ENCODE measurements around the gene NSF. TPM values are rescaled to one million over a fixed set of nuclear protein-coding genes. Genes with fewer than 3 reads are reported as not detected.

Gene NSF
- total RNA-seq, 2 donors from 2014 or later: 21.6 to 22.6 TPM

DNA sequence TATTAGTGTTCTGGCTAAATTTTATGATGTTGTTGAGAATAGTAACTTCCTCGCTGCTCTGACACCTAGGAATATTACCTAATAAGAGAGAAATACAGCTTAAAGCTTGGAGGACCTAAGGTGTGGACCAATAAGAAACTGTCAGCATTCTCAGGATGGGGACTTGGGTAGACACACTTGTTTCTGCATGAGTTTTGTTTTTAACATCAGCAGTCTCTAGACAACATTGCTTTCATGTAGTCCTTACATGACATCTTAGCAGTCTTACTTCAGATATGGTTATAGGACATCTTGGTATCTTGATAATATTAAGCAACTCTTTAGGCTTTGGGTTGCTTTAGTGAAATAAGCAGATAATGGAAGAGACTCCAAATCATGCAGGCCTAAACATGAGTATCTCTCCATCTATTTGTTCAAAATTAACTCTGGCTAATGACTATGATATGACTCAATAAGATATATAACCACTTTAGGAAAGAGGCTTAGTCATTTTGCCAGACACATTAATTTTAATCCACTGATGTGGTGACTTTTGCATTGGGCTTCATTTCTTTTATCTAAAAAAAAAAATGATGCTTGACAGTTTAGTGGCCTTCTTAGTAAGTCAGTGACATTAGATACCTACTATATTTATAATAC, 143.5 kb downstream of the NSF start:
- Mint-ChIP-seq H3K4me3 (no peak overlapping the region), H3K4me1 (peaks cover 8% of the 10 kb centered on the region), H3K36me3 (ENCODE audit: low read depth) (peaks cover 5% of the 10 kb centered on the region), H3K27me3 (no peaks in the 10 kb centered on the region), H3K27ac (no peak overlapping the region)
- DNase-seq: no peak
- no peaks in the 10 kb centered on the region for H3K9me3 ChIP-seq (ENCODE audit: control insufficient read depth, low read length, poor library complexity, severe bottlenecking)
- no peak for ATAC-seq

GRCh38 chr17:46736100-46736499, 145.6 kb downstream of the NSF start:
- no peak overlapping the region for H3K27ac Mint-ChIP-seq
- DNase-seq: no peak
- H3K9me3 ChIP-seq (ENCODE audit: control insufficient read depth, low read length, poor library complexity, severe bottlenecking): no peaks in the 10 kb centered on the region
- H3K27me3 Mint-ChIP-seq: no peaks in the 10 kb centered on the region
- ATAC-seq: no peak
- H3K4me1 Mint-ChIP-seq: peaks cover 7% of the 10 kb centered on the region
- peaks cover 7% of the 10 kb centered on the region for H3K36me3 Mint-ChIP-seq (ENCODE audit: low read depth)
- no peak overlapping the region for H3K4me3 Mint-ChIP-seq

DNA sequence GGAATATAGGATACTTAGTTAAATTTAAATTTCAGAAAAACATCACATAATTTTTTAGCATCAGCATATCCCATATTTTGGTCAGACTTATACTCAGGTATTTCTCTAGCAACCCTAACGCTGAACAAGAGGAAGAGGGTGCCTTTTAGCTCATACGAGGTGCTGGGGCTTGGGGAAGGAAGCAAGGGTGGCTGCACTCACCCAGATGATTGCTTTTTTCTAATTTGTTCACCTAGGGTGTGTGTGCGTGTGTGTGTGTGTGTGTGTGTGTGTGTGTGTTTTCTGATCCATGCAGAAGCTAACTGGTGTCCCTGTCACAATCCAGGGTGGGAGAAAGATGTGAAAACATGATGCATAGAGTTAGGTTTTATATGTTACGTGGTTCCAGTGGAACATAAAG, 146.9 kb downstream of the NSF start:
- DNase-seq (no peak), ATAC-seq (no peak)
- Mint-ChIP-seq H3K27ac (no peak overlapping the region), H3K4me1 (peaks cover 3% of the 10 kb centered on the region), H3K4me3 (no peak overlapping the region), H3K27me3 (no peaks in the 10 kb centered on the region), H3K36me3 (ENCODE audit: low read depth) (peaks cover 3% of the 10 kb centered on the region)
- H3K9me3 ChIP-seq (ENCODE audit: control insufficient read depth, low read length, poor library complexity, severe bottlenecking): no peaks in the 10 kb centered on the region

GRCh38 chr17:46738544-46738943, 148.1 kb downstream of the NSF start:
- H3K9me3 ChIP-seq (ENCODE audit: control insufficient read depth, low read length, poor library complexity, severe bottlenecking): no peaks in the 10 kb centered on the region
- no peak for ATAC-seq

DNA sequence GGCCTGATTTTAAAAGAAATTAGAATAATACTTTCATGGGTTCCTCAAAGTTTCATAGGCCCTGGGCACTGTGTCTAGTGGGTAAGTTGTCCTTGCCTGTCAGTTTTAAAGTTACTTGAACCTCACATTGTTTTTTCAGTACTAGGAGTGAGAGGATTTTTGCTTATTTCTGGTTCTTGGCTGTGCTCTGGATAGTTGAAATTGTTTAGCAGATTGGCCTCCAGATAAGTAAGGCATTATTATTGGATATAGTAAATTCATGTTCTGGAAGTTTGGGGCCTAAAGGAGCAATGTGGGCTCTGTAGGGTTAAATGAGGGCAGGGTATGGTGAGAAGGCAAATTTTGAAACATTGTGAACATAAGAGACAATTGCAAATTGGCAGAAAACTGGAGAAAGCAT, 149.5 kb downstream of the NSF start:
- Mint-ChIP-seq H3K27ac (no peak overlapping the region), H3K27me3 (no peaks in the 10 kb centered on the region), H3K36me3 (ENCODE audit: low read depth) (peaks cover 3% of the 10 kb centered on the region), H3K4me3 (no peak overlapping the region), H3K4me1 (peaks cover 4% of the 10 kb centered on the region)
- ATAC-seq (no peak), DNase-seq (no peak)
- no peaks in the 10 kb centered on the region for H3K9me3 ChIP-seq (ENCODE audit: control insufficient read depth, low read length, poor library complexity, severe bottlenecking)

More at GRCh38 chr17:46738544-46738943, 148.1 kb downstream of the NSF start:
- Mint-ChIP-seq H3K36me3 (ENCODE audit: low read depth) (peaks cover 3% of the 10 kb centered on the region), H3K4me1 (peaks cover 4% of the 10 kb centered on the region), H3K27me3 (no peaks in the 10 kb centered on the region), H3K4me3 (no peak overlapping the region), H3K27ac (no peak overlapping the region)
- DNase-seq: no peak

- H3K27me3 Mint-ChIP-seq: no peaks in the 10 kb centered on the region
- ATAC-seq: no peak
- peaks cover 7% of the 10 kb centered on the region for H3K4me1 Mint-ChIP-seq
- H3K36me3 Mint-ChIP-seq (ENCODE audit: low read depth): peaks cover 5% of the 10 kb centered on the region
- H3K9me3 ChIP-seq (ENCODE audit: control insufficient read depth, low read length, poor library complexity, severe bottlenecking): no peaks in the 10 kb centered on the region
- H3K27ac Mint-ChIP-seq: no peak overlapping the region
- no peak overlapping the region for H3K4me3 Mint-ChIP-seq
- DNase-seq: no peak
These were observed 150.8 kb downstream of the NSF start for GRCh38 chr17:46741122-46741730.

- no peak for ATAC-seq
These were observed 152.2 kb downstream of the NSF start for GRCh38 chr17:46742565-46743270.

DNA sequence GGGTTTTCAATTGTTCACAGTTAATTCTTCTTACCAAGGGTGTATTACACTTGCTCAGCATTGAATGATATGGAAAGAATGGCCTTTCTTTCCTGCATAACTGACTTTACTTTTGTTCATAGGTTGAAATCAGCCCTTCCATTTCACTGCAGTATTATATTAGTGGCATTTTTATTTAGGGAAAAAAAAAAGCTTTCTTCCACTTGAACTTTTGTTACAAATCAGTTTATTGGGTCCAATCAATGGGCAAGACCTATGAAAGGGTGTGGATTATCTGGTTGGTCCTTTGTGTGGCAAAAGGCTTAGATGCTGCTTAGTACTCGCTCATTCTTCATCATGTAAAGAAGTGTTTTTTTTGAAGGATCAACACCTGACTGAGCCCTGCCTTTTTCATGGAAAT, 154.0 kb downstream of the NSF start:
- DNase-seq: no peak
- H3K9me3 ChIP-seq (ENCODE audit: control insufficient read depth, low read length, poor library complexity, severe bottlenecking): no peaks in the 10 kb centered on the region
- Mint-ChIP-seq H3K27me3 (no peaks in the 10 kb centered on the region), H3K27ac (no peak overlapping the region), H3K4me3 (no peak overlapping the region), H3K4me1 (peaks cover 9% of the 10 kb centered on the region), H3K36me3 (ENCODE audit: low read depth) (peaks cover 7% of the 10 kb centered on the region)
- no peak for ATAC-seq

More at GRCh38 chr17:46742565-46743270, 152.2 kb downstream of the NSF start:
- DNase-seq: no peak
- Mint-ChIP-seq H3K27me3 (no peaks in the 10 kb centered on the region), H3K4me1 (peaks cover 5% of the 10 kb centered on the region), H3K36me3 (ENCODE audit: low read depth) (peaks cover 7% of the 10 kb centered on the region), H3K4me3 (no peak overlapping the region), H3K27ac (peak overlapping the region; percentile 60)
- no peaks in the 10 kb centered on the region for H3K9me3 ChIP-seq (ENCODE audit: control insufficient read depth, low read length, poor library complexity, severe bottlenecking)

DNA sequence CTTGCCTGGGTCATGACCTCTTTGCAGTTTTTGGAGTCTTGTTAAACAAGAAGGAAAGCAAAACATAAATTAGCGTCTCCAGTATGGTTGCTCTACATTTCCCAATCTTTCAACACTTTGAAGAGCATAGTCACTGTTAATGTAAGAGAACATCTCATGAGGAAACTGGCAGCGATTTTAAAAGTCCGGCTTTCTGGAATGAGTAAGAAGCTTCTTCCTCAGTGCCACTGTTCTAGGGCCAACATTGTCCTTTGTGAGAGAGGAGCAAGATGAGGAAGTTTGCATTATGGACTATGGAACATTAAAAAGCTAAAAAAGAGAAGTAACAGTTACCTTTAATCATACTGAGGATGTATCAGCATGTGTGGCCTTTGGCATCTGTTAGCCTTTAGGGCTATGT, 154.9 kb downstream of the NSF start:
- Mint-ChIP-seq H3K4me3 (no peak overlapping the region), H3K27ac (no peak overlapping the region), H3K36me3 (ENCODE audit: low read depth) (peaks cover 4% of the 10 kb centered on the region), H3K27me3 (no peaks in the 10 kb centered on the region), H3K4me1 (peaks cover 9% of the 10 kb centered on the region)
- no peak for DNase-seq
- no peaks in the 10 kb centered on the region for H3K9me3 ChIP-seq (ENCODE audit: control insufficient read depth, low read length, poor library complexity, severe bottlenecking)
- ATAC-seq: no peak

- DNase-seq (no peak), ATAC-seq (no peak)
- Mint-ChIP-seq H3K27ac (no peak overlapping the region), H3K4me3 (no peak overlapping the region), H3K36me3 (ENCODE audit: low read depth) (peaks cover 2% of the 10 kb centered on the region), H3K4me1 (peaks cover 4% of the 10 kb centered on the region), H3K27me3 (no peaks in the 10 kb centered on the region)
- H3K9me3 ChIP-seq (ENCODE audit: control insufficient read depth, low read length, poor library complexity, severe bottlenecking): no peaks in the 10 kb centered on the region
These were observed 161.0 kb downstream of the NSF start for GRCh38 chr17:46751425-46751824.

GRCh38 chr17:46753776-46754175, 163.3 kb downstream of the NSF start:
- no peaks in the 10 kb centered on the region for H3K9me3 ChIP-seq (ENCODE audit: control insufficient read depth, low read length, poor library complexity, severe bottlenecking)
- peaks cover 2% of the 10 kb centered on the region for H3K4me1 Mint-ChIP-seq
- DNase-seq (no peak), ATAC-seq (no peak)
- no peak overlapping the region for H3K4me3 Mint-ChIP-seq
- H3K36me3 Mint-ChIP-seq (ENCODE audit: low read depth): no peaks in the 10 kb centered on the region
- no peak overlapping the region for H3K27ac Mint-ChIP-seq
- no peaks in the 10 kb centered on the region for H3K27me3 Mint-ChIP-seq

GRCh38 chr17:46756081-46756735, 165.7 kb downstream of the NSF start:
- no peak overlapping the region for H3K27ac Mint-ChIP-seq
- no peak overlapping the region for H3K4me3 Mint-ChIP-seq
- ATAC-seq: no peak
- H3K36me3 Mint-ChIP-seq (ENCODE audit: low read depth): peaks cover 3% of the 10 kb centered on the region
- no peaks in the 10 kb centered on the region for H3K27me3 Mint-ChIP-seq
- H3K9me3 ChIP-seq (ENCODE audit: control insufficient read depth, low read length, poor library complexity, severe bottlenecking): no peaks in the 10 kb centered on the region
- H3K4me1 Mint-ChIP-seq: no peaks in the 10 kb centered on the region
- no peak for DNase-seq

GRCh38 chr17:46756861-46757260, 166.4 kb downstream of the NSF start:
- Mint-ChIP-seq H3K27ac (no peak overlapping the region), H3K4me3 (no peak overlapping the region), H3K4me1 (no peaks in the 10 kb centered on the region), H3K27me3 (no peaks in the 10 kb centered on the region), H3K36me3 (ENCODE audit: low read depth) (peaks cover 3% of the 10 kb centered on the region)
- no peak for ATAC-seq
- DNase-seq: no peak
- H3K9me3 ChIP-seq (ENCODE audit: control insufficient read depth, low read length, poor library complexity, severe bottlenecking): no peaks in the 10 kb centered on the region

Measured in T-helper 17 cell (primary cell).